Measurements from ENCODE around the gene ADORA1. TPM values are rescaled to one million over a fixed set of nuclear protein-coding genes. Genes with fewer than 3 reads are reported as not detected.

The ADORA1 gene
- total RNA-seq, 1 donor from 2014 or later: not detected

DNA sequence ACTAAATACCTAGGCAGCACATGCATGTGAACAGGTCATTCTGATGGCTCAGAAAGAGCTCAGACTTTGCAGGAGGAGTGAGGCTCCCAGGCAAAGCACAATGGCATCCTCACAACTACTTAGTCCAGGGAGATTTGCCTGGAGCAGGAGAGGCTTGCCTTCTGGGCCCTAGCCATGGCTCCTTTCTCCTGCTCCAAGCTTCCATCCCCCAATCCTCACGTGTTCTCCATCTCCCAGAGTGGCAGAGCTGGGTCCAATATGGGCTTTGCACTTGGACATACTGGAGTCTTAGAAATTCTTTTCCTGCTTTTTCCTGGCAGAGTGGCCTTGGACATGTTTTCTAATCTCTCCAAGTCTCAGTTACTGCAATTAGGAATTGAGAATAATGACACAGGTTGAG is 32.3 kb downstream of the ADORA1 start:
- no peak for DNase-seq

DNA sequence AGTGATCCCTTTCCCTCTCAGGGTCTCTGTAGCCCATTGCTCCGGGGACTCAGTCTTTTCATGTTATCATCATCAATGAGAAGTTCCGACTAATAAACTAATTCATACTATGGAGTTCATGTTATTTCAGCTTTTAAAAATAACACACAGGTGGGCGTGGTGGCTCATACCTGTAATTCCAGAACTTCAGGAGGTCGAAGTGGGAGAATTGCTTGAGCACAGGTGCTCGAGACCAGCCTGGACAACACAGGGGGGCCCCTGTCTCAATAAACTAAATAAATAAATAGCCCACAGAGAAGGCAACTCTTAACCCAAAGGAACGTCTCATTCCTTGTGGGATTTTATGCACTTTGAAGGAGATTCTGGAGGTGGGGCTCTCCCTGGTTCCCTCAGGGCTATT is 33.6 kb downstream of the ADORA1 start:
- DNase-seq: no peak

DNA sequence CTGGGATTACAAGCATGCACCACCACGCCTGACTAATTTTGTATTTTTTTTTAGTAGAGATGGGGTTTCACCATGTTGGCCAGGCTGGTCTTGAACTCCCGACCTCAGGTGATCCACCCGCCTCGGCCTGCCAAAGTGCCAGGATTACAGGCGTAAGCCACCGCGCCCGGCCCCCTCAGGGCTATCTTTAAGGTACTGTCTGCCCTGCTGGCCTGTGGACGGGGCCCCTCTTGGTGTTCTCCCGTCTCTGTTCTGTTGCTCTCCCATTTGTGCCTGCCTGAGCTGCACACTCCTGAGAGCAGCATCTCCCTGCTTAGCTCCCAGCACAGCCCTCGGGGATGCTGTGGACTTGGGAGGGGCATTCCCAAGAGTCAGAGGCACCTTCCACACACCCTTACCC is 34.2 kb downstream of the ADORA1 start:
- no peak for DNase-seq

DNA sequence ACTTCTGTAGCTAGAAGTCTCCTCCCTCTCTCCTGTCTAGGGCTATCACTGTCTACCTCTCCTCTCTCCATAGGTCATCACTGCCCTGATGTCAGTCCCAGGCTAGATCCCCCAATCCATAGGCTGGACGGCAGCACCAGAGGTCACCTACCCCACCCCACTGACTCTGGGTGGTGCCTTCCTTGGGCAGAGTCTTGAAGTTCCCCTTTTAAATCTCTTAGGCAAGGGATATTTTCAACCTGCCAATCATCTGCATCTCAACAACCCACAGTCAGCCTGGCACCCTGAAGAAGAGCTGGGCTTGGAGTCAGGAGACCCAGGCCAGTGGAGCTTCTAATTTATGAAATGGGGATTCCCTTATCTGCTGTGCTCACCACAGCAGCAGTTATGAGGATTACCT is 34.9 kb downstream of the ADORA1 start:
- no peak for DNase-seq

DNA sequence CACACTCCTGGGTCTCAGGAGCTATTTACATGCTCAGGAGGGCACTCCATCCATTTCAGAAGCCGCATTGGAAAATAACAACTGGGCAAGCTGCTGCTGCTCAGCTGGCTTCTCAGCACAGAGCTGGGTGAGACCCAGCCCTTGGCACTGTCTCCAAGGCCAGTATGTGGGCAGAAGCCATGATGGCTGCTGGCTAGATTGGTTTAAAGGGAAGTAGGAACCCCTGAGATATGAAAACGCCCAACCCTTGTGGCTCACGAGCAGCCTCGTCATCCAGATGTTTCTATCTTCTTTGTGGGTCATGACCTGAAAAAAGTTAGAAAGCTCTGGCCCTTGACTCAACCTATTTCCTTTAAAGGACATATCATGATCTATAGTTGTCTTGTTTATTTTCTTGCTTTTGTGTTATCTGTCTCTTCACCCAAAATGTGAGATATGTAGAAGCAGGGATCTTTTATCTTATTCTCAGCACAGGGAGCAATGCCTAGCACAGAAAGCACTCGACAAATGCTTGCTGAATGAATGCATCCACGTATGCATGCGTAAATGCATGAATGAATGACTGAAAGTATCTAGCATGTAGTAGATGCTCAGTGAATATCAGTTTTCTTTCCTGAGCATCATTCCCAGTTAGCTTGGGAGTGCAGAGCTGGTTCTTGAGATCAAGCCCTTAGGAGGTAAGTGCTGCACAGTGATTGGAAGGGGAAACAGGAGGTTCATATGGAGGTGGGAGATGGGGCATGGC is 36.5 kb downstream of the ADORA1 start:
- no peak for DNase-seq

DNA sequence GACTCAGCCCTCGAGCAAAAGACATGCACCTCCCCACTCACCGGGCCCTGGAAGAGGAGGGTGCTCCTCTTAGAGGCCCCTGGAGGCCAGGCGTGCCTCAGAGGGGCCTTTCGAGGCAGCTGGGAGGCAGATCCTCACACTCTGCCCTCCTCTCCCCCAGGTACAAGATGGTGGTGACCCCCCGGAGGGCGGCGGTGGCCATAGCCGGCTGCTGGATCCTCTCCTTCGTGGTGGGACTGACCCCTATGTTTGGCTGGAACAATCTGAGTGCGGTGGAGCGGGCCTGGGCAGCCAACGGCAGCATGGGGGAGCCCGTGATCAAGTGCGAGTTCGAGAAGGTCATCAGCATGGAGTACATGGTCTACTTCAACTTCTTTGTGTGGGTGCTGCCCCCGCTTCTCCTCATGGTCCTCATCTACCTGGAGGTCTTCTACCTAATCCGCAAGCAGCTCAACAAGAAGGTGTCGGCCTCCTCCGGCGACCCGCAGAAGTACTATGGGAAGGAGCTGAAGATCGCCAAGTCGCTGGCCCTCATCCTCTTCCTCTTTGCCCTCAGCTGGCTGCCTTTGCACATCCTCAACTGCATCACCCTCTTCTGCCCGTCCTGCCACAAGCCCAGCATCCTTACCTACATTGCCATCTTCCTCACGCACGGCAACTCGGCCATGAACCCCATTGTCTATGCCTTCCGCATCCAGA is 37.7 kb downstream of the ADORA1 start:
- DNase-seq: no peak

DNA sequence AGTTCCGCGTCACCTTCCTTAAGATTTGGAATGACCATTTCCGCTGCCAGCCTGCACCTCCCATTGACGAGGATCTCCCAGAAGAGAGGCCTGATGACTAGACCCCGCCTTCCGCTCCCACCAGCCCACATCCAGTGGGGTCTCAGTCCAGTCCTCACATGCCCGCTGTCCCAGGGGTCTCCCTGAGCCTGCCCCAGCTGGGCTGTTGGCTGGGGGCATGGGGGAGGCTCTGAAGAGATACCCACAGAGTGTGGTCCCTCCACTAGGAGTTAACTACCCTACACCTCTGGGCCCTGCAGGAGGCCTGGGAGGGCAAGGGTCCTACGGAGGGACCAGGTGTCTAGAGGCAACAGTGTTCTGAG is 38.3 kb downstream of the ADORA1 start:
- no peak for DNase-seq

DNA sequence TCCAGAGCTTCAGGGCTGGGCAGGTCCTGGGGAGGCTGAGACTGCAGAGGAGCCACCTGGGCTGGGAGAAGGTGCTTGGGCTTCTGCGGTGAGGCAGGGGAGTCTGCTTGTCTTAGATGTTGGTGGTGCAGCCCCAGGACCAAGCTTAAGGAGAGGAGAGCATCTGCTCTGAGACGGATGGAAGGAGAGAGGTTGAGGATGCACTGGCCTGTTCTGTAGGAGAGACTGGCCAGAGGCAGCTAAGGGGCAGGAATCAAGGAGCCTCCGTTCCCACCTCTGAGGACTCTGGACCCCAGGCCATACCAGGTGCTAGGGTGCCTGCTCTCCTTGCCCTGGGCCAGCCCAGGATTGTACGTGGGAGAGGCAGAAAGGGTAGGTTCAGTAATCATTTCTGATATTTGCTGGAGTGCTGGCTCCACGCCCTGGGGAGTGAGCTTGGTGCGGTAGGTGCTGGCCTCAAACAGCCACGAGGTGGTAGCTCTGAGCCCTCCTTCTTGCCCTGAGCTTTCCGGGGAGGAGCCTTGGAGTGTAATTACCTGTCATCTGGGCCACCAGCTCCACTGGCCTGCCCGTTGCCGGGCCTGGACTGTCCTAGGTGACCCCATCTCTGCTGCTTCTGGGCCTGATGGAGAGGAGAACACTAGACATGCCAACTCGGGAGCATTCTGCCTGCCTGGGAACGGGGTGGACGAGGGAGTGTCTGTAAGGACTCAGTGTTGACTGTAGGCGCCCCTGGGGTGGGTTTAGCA is 38.8 kb downstream of the ADORA1 start:
- no peak for DNase-seq

DNA sequence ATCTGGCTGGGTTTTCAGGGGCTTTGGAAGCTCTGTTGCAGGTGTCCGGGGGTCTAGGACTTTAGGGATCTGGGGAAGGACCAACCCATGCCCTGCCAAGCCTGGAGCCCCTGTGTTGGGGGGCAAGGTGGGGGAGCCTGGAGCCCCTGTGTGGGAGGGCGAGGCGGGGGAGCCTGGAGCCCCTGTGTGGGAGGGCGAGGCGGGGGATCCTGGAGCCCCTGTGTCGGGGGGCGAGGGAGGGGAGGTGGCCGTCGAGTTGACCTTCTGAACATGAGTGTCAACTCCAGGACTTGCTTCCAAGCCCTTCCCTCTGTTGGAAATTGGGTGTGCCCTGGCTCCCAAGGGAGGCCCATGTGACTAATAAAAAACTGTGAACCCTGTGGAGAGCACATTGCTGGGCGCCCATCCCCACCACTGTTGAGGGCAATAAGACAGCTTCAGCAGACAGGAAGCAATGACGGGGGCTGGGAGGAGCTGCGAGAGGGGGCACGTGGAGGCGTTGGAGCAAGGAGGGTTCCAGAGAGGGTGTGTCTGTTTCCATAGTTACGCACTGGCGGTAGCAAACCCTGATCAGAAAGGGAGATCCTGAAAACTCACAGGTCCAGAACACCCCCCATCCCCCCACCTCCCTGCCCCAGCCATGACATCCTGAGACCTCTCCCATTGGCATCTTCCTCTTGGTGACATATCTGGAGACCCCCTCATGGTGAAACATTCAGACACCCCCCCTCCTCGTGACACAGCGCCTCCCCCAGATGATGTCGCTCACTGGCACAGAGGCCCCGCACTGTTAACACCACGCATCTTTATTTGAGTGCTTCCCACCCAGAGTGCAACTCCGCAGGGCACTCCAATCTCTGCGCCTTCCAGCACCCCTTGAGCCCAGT is 39.7 kb downstream of the ADORA1 start:
- no peak for DNase-seq

DNA sequence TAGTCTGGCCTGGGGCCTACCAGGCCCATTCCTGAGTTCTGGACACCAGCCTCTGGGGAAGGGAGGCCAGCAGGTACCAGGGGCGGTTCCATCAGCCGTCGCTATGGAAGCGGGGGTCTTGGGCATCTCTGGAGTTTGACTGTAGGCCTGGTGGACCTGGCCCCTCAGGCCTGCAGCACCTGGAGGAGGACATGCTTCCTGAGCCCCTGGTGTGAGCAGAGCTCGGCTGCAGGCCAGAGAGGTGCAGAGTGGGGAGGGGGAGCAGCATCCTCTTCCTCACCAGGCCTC is 40.3 kb downstream of the ADORA1 start:
- DNase-seq: no peak

DNA sequence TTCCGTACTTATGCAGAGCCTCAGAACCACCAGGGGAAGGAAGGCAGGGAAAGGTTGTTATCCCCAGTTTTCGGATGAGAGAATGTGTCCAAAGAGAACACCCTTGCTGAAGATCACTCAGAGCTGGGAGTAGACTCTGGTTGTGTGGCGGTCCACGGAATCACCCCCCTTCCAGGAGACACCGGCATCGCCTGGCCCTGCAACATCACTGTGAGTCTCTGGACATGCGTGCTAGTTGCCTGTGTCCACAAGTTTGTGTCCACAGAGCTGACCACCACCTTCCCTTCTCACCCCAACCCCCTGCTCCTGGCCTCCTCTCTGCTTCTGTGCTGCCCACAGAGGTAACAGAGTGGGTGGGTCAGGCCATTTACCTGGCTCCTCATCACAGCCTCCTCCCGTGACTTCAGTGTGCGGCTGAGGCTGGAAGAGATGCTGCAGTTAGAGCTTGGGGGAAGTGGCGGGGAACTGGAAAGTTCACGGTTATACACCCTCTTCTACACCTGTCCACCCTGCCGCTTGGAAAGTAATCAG is 40.8 kb downstream of the ADORA1 start:
- no peak for DNase-seq

DNA sequence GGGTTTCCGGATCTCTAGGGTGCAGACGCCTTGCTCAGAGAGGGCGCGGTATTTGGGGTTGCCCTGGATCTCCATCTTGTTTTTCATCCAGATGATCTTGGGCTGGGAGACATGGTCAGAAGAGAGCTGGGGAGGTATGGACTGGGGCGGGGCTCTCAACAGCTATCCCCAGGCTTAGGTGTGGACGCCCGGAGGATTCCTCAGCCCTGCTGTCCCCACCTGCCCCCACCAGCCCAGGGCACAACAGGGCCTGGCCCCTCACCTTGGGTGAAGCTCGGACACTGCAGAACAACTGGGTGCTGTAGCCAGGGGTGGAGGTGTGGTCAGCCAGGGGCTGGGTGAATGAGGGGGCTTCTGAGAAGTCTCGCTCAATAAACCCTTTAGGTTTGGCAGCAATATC is 41.5 kb downstream of the ADORA1 start:
- no peak for DNase-seq

DNA sequence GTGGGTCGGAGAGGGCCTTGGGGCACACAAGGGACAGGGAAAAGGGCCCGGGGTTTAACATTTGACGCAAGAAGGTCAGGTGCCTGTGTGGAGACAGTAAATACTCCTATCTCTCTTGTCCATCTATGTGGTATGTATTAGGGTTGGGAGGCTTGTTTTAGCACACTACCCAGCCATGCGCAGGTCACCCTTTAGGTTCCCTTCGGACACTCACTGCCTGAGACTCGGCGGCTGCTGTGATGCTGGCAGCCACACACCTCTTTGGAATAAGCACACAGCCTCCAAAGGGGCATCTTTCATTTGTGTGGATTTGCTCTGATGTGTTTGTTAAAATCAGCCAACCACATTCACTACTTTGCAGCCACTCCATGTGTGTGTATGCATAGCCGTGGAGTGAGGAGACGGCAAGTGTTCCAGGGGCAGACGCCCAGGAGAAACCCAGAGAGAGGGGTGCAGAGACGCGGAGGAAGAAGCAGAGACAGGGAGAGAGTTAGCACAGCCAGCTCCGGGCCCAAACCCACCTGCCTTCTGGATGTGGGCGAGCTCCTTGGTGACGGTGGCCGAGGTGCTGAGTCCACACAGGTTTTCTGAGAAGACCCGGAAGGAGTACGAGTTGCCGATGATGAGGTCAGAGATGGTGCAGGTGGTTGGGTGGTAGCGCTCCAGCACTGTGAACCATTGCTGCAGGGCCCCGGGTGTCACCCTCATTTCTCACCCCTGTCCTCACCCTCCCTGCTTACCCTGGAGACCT is 42.4 kb downstream of the ADORA1 start:
- no peak for DNase-seq

DNA sequence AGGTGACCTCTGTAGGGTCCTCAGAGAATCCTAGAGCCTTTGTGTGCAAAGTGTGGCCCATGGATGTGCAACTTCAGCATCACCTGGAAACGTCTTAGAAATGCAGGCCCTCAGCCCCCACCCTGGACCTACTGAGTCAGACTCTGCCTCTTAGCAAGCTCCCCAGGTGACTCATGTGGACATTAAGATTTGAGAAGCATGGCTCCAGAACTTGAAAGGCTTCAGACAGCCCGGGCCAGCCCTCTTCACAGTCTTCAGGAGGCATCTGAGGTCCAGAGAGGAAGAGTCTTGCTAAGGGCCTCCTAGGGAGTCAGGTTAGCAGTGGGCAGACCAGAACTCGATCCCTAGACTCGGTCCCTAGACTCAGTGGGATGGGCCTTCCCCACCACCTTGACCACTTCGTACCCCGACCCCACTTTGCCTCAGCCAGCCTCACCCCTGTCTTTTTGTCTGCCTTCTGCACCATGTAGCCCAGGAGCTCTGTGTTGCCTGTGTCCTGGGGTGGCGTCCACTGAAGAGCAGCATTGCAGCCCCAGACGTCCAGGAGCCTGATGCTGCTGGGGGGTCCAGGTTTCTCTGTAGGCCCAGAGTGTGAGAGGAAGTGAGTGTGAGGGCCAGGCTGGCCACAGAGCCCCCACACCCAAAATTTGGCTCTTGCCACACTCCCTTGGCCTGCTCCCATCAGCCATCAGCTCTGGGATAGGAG is 43.3 kb downstream of the ADORA1 start:
- no peak for DNase-seq

DNA sequence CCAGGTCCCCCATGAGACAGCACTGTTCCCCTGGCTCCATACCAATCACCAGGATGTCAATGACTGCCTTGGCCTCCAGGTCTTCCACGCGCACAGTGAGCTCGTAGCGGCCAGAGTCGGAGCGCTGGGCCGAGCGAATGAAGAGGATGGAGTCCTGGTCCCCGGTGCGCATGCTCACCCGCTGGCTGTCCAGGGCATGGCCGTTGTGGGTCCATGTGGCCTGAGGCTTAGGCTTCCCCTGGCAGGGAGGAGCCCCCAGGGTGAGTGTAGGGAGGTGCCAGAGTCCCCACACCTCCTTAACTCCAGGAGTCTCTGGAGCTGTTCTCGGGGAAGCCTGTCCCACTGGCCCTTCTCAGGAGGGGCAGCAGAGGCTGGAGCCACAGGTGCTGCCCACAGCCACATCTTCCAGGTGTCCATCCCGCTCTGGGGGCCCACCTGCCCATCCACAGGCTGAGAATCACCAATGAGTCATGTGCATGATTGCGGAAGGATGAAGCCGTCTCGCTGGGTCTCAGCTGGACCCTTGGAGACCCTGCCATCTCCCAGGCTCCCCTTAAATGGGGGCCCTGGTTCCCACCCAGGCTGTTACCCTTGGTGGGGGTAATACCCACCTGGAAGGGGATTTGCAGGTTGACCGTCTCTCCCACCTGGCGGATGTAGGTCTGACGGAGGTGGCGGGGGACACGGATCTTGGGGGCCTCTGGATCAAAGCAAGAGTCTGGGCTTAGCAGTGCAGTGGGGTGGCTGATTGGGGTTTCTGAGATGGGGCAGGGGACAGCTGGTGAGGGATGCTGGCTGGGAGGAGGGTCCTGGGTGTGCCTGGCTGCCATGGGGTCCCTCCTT is 44.0 kb downstream of the ADORA1 start:
- no peak for DNase-seq

DNA sequence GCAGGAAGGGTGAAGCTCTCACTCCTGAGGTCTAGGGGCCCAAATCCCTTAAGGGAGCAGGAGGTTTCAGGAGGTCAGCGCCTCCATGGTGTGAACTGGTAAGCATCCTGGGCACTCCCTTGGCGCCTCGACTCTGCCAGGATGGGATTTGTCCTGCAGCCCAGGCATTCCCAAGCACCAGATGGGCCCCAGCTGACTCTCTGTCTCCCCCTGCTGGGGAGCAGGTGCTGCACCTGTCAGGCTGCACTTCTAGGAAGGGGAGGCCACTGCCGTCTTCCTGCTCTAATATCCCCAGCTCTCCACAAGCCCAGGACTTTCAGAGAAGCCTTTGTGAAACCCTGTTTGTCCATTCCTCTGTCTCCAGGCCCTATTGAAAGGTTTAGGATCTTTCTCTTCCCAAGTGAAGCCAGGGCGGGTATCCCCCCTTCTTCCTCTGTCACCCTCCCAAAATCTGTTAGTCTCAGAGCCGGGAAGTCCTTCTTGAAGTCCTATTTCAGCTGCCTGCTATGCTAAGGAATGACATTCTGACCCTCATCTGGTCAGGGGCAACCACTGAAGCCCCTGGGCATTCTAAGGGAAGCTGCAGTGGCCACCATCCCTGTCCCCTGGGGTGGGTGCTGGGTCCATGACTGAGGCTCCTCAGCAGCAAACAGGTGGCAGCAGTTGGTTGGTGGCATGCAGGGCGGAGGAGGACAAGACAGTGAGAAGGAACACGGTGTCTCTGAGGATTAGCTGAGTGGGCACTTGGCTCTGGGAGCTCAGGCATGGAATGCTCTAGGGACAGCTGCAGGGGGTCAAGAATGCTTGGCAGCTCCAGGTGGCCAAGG is 44.9 kb downstream of the ADORA1 start:
- peak; percentile 79 for DNase-seq

DNA sequence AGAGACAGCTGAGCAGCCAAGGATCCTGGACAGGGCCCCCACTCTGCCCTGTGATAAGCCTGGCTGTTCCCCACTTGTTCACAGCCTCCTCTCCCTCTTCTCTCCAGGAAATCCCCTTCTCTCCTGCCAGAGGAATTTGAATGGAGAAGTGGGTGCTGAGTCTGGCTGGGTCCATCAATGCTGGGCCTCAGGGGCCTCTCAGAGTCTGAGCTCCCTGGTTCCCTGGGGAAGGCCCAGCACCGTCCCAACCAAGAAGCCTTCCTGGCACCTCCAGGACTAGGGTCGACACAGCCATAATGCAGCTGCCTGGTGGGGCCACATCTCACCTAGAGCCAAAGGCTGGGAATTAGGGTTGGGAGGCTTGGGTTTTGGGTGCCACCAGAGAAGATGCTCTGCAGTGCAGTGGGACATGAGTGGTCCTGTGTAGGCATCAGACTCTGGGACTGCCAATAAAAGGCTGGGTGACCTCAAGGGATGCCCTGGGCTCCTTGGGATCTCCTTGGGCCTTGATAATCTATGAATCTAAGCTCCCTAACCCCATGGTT is 45.6 kb downstream of the ADORA1 start:
- DNase-seq: no peak

DNA sequence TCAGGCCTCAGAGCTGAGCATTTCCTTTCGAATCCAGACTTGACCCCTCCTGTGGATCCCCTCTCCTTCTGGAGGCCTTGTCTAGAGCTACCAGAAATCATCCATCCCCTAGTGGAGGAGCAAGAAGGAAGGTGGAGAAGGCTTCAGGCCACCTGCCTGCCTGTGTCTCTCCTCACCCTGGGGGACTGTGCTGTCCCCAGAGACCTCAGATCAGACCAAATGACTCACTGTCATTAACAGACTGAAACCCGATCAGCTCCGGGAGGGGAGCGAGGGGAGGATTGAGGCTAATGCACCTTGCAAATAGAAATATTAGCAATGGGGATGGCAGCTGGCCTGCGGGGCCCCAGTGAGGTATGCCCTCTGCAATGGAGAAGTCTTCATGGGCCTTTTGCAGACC is 46.0 kb downstream of the ADORA1 start:
- DNase-seq: no peak

DNA sequence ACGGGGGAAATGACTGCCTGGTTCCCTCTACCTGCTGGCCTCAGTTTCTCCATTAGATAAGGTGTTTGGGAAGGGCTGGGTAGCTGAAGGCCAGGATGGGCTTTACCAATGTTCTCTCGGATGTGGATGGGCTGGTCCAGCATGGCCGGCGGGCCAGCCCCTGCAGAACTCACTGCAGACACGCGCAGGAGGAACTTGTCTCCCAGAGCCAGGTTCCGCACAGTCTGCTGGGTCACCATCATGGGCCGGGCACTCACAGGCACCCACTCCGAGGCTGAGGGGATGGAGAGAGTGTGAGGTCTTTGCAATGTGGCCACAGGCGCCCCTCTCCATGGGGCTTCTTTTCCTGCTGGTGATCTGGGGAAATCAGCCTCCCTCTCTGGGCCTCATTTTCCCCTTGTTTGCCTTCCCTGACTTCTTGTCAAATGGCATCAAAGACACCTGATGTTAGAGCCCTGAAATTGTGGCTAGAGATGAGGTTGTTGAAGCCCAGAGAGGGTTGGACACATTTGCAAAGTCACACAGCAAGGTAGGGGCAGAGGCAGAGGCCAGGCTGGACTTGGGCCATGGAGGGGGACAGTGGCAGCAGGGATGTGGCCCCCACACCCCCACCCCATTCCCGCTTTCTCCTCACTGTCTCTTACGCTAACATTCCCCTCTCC is 46.9 kb downstream of the ADORA1 start:
- DNase-seq: no peak
